HFFc6 (cell line): ENCODE measurements around the gene EPHA6. TPM values are rescaled to one million over a fixed set of nuclear protein-coding genes. Genes with fewer than 3 reads are reported as not detected.
A peak's percentile ranks its signal among the peaks of the same experiment; 100 is the strongest.

ENCODE experiments used
- DNase-seq: peaks from one replicate; pipeline ENCODE4 v3.0.0-alpha.2; 2018
- H3K27ac Mint-ChIP-seq: 2 replicates; pipeline ENCODE4 v1.8.0; 2020; ENCODE audit warnings: mild to moderate bottlenecking, mixed read lengths
- H3K27me3 Mint-ChIP-seq: 2 replicates; pipeline ENCODE4 v1.8.0; 2021; ENCODE audit warnings: mild to moderate bottlenecking, moderate library complexity, mixed read lengths; ENCODE audit not compliant: insufficient read depth
- H3K36me3 Mint-ChIP-seq: 2 replicates; pipeline ENCODE4 v1.8.0; 2021; ENCODE audit warnings: low read depth, mixed read lengths
- H3K4me1 Mint-ChIP-seq: 2 replicates; pipeline ENCODE4 v1.8.0; 2020; ENCODE audit warnings: low read depth, mixed read lengths
- H3K4me3 Mint-ChIP-seq: 2 replicates; pipeline ENCODE4 v1.8.0; 2020; ENCODE audit warnings: mild to moderate bottlenecking, moderate library complexity, mixed read lengths
- H3K9me3 Mint-ChIP-seq: 2 replicates; pipeline ENCODE4 v1.8.0; 2020; ENCODE audit warnings: mild to moderate bottlenecking, mixed read lengths
- total RNA-seq, 6 experiments: library from RNA; stranded (reverse); fragmentation: NEBNext Ultra II Directional; extraction: Animal tissue kit (Norgen Biotek cat#: 25700); gene quantifications; 2 replicates in 1 of 6; 3 replicates in 5 of 6; pipeline ENCODE4 v1.2.3, GENCODE V29; 2021
- TF ChIP-seq, protein P1 (sequence below): fragments of 200-600 bp; sonication (generic); IDR thresholded peaks from 2 replicates; pipeline ENCODE4 v1.5.0; 2021; ENCODE audit warnings: antibody characterized with exemption, mild to moderate bottlenecking

EPHA6 gene
- total RNA-seq, 6 experiments from 2014 or later = not detected

DNA sequence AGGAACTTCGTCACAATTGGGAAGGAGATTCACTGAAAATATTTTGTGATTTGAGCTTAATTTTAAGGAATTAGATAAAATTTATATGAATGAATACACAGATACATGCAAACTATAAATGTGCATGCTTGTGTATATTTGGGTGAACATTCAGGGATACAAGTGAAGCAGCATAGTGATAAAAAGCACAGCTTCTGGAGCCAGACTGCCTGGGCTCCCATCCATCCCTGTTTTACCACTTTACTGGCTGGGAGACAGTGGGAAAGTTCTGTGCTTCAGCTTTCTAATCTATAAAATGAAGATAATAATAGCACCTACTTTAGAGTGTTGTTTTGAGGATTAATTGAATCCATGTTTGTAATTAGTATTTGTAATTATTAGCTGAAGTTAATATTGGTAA is 8.1 kb upstream of the EPHA6 start:
- Mint-ChIP-seq H3K9me3 (no peaks in the 10 kb centered on the region), H3K4me3 (no peak overlapping the region), H3K36me3 (no peaks in the 10 kb centered on the region), H3K27me3 (no peaks in the 10 kb centered on the region), H3K27ac (no peak overlapping the region), H3K4me1 (no peaks in the 10 kb centered on the region)
- TF ChIP-seq, protein P1, sequence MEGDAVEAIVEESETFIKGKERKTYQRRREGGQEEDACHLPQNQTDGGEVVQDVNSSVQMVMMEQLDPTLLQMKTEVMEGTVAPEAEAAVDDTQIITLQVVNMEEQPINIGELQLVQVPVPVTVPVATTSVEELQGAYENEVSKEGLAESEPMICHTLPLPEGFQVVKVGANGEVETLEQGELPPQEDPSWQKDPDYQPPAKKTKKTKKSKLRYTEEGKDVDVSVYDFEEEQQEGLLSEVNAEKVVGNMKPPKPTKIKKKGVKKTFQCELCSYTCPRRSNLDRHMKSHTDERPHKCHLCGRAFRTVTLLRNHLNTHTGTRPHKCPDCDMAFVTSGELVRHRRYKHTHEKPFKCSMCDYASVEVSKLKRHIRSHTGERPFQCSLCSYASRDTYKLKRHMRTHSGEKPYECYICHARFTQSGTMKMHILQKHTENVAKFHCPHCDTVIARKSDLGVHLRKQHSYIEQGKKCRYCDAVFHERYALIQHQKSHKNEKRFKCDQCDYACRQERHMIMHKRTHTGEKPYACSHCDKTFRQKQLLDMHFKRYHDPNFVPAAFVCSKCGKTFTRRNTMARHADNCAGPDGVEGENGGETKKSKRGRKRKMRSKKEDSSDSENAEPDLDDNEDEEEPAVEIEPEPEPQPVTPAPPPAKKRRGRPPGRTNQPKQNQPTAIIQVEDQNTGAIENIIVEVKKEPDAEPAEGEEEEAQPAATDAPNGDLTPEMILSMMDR = no peak
- DNase-seq = no peak

GRCh38 chr3:96813134-96813819 is 1.1 kb upstream of the EPHA6 start:
- peak overlapping the region; percentile 78 for H3K4me3 Mint-ChIP-seq
- H3K36me3 Mint-ChIP-seq = no peaks in the 10 kb centered on the region
- H3K27ac Mint-ChIP-seq = no peak overlapping the region
- peaks cover 9% of the 10 kb centered on the region for H3K27me3 Mint-ChIP-seq
- peaks cover 9% of the 10 kb centered on the region for H3K4me1 Mint-ChIP-seq
- TF ChIP-seq, protein P1 = peak; percentile 71
- H3K9me3 Mint-ChIP-seq = no peaks in the 10 kb centered on the region
- peak; percentile 29 for DNase-seq

DNA sequence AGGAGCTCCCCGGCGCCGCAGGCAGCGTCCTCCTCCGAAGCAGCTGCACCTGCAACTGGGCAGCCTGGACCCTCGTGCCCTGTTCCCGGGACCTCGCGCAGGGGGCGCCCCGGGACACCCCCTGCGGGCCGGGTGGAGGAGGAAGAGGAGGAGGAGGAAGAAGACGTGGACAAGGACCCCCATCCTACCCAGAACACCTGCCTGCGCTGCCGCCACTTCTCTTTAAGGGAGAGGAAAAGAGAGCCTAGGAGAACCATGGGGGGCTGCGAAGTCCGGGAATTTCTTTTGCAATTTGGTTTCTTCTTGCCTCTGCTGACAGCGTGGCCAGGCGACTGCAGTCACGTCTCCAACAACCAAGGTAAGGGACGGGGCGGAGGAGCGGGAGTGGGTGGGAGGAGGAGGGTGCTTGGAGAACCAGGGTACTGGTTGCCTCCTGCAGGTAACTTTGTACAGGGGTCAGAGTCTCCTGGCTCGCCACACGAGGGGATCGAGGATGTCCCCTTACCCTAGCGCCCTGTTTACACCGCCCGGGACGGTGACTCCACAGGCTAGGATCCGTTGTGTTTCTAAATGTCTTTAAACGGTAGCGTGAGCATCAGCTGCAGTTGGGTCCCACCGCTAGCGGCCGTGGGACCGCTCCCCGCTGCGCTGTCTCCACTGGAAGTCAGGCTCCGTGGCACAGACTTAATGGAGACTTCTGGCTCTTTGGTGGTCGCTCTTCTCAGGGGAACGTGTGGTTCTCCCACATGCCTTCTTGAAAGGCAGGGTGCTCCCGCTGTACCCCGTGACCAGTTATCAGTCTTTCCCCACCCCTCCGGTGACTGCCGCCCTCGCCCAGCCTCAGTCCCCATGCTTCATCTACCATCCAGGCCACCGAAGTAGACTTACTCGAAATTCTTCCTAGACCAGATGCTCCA is 515 bp downstream of the EPHA6 start:
- Mint-ChIP-seq H3K9me3 (no peaks in the 10 kb centered on the region), H3K4me1 (peaks cover 9% of the 10 kb centered on the region), H3K4me3 (no peak overlapping the region), H3K36me3 (no peaks in the 10 kb centered on the region), H3K27me3 (peaks cover 9% of the 10 kb centered on the region), H3K27ac (no peak overlapping the region)
- TF ChIP-seq, protein P1 = no peak
- DNase-seq = no peak

GRCh38 chr3:96831175-96831574 is 16.8 kb downstream of the EPHA6 start:
- Mint-ChIP-seq H3K4me1 (no peaks in the 10 kb centered on the region), H3K4me3 (no peak overlapping the region), H3K27me3 (no peaks in the 10 kb centered on the region), H3K27ac (no peak overlapping the region), H3K36me3 (no peaks in the 10 kb centered on the region), H3K9me3 (no peaks in the 10 kb centered on the region)
- DNase-seq = no peak
- TF ChIP-seq, protein P1 = no peak

GRCh38 chr3:96833301-96833700 is 18.9 kb downstream of the EPHA6 start:
- no peak overlapping the region for H3K27ac Mint-ChIP-seq
- no peak for DNase-seq
- H3K9me3 Mint-ChIP-seq = peaks cover 5% of the 10 kb centered on the region
- TF ChIP-seq, protein P1 = no peak
- H3K4me1 Mint-ChIP-seq = no peaks in the 10 kb centered on the region
- no peak overlapping the region for H3K4me3 Mint-ChIP-seq
- H3K36me3 Mint-ChIP-seq = no peaks in the 10 kb centered on the region
- H3K27me3 Mint-ChIP-seq = no peaks in the 10 kb centered on the region; the same call in 1 of the 2 replicates
